ENCODE measurements around the gene TRPV6.

DNA sequence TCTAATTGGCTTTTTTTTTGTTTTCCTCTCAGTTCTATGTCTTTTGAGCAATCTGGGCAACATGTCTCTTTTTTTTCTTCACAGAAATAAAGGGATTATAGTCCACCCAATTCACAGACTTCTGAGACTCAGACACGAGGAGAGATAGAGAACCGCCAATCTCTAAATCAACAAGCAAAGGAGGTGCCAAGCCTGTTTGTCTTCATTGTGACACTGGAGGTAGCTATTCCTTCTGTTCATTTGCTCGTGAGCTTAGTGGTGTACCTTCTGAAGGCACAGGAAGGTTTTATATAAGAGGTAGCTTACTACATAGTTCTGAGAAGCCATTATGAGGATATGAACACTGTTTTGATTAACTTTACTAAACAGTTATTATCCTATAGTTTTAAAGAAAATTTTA lies 24.6 kb downstream of the TRPV6 start:
- TF ChIP-seq SIN3A (IDR thresholded peaks at IDR 0.05; ENCODE audit: borderline replicate concordance, insufficient read depth, low read length) = no peak
- TF ChIP-seq, protein P1, sequence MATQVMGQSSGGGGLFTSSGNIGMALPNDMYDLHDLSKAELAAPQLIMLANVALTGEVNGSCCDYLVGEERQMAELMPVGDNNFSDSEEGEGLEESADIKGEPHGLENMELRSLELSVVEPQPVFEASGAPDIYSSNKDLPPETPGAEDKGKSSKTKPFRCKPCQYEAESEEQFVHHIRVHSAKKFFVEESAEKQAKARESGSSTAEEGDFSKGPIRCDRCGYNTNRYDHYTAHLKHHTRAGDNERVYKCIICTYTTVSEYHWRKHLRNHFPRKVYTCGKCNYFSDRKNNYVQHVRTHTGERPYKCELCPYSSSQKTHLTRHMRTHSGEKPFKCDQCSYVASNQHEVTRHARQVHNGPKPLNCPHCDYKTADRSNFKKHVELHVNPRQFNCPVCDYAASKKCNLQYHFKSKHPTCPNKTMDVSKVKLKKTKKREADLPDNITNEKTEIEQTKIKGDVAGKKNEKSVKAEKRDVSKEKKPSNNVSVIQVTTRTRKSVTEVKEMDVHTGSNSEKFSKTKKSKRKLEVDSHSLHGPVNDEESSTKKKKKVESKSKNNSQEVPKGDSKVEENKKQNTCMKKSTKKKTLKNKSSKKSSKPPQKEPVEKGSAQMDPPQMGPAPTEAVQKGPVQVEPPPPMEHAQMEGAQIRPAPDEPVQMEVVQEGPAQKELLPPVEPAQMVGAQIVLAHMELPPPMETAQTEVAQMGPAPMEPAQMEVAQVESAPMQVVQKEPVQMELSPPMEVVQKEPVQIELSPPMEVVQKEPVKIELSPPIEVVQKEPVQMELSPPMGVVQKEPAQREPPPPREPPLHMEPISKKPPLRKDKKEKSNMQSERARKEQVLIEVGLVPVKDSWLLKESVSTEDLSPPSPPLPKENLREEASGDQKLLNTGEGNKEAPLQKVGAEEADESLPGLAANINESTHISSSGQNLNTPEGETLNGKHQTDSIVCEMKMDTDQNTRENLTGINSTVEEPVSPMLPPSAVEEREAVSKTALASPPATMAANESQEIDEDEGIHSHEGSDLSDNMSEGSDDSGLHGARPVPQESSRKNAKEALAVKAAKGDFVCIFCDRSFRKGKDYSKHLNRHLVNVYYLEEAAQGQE (IDR thresholded peaks at IDR 0.05; ENCODE audit: insufficient read depth in 1 of 2, low read depth in 2 of 2, low read length in 2 of 2) = no peak

Data from PFSK-1 (cell line).